Erythroblast (primary cell): ENCODE measurements around the gene SIX2.

Experiments
- DNase-seq, 2 experiments: peaks; one replicate each; lab custom pipeline; 2025; lab: John Stamatoyannopoulos, UW
- GATA1 ChIP-seq: IDR thresholded peaks from 2 replicates; pipeline ENCODE4 v1.6.1; 2011; ENCODE audit warnings: low read depth, mild to moderate bottlenecking, control low read depth, low read length, moderate library complexity
- POLR2A ChIP-seq: IDR thresholded peaks from 2 replicates; pipeline ENCODE4 v1.6.1; 2011; ENCODE audit warnings: mild to moderate bottlenecking, low read length

Gene SIX2

DNA sequence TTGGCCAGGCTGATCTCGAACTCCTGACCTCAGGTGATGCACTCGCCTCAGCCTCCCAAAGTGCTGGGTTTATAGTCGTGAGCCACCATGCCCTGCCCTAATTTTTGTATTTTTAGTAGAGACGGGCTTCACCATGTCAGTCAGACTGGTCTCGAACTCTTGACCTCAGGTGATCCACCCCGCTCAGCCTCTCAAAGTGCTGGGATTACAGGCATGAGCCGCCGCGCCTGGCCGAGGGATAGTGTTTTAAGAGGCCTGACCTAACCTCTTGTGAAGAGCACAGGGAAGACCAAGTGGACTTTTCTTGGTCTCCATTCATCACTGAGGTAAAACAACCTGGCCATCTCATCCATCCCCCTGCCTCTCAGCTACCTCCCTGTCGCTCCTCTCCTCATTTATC, 29.7 kb downstream of the SIX2 start:
- DNase-seq: no peak
- TF ChIP-seq POLR2A (no peak), GATA1 (no peak)

DNA sequence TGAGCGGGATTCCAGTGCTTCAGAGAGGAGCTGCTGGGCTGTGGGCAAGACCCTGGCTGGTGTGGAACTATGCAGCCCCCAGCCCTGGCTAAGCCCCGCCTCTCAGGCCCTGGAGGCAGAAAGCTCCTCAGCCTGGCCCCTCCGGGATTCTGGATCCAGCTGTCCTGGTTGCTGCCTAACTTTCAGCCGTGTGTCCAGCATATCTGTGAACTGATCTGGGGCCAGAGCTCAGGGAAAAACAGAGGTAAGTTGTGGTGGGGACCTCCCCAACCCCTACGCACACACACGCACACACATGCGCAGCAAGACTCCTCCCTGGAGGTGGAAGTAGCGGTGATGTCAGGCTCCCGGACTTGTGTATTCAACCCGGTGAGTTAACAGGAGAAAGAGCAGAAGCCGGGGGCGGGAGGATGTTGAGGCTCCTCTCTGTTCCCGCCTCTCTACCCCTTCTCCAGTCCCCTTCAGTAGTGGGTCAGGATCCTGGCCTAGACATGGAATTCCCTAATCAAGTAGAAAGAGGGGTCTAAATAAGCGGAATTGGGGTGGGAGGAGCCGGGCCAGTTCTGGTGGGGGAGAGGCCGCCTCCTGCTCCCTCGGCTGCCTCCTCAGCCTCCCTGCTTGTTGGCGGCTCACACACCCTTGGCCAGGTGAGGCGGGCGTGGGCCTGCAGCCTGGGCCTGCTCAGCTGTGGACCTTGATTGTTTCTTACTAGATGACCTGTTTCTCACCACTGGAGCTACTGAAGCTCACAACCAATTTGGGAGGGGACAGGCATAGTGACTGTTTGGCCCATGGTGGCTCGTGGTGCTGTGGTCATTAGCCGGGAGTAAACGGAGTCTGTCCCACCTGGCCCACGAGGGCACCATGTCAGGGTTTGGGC, 33.4 kb downstream of the SIX2 start:
- no peak for DNase-seq
- no peak for TF ChIP-seq GATA1
- TF ChIP-seq POLR2A: no peak

DNA sequence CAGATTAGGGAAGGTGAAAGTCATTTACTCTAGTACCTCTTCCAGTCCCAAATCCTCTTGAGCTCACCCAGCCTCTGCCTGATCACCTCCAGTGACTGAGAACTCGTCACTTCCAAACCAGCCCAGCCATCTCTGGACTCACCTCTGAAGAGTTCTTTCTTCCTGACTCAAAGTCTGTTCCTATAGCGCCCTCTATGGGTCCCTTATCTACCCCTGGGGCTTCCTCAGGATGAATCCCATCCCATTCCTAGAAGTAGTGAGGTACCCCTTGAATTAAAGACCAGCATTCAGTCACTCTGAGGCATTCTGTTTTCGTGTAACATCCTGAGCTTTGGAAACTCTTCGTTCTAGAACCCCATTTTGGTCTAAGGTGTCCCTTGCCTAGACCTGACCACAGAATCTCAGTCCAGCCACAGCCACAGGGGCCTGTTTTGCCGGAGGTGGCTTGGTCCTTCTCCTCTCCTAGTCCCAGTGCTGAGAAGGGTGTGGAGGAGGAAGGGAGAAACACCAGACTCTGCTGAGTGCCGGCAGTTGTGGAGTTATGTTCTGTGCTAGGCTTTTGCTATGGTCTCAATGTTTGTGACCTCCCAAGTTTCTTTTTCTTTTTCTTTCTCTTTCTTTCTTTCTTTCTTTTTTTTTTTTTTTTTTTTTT, 35.1 kb downstream of the SIX2 start:
- TF ChIP-seq POLR2A: no peak
- TF ChIP-seq GATA1: no peak
- peak; percentile 34 to 60 for DNase-seq

DNA sequence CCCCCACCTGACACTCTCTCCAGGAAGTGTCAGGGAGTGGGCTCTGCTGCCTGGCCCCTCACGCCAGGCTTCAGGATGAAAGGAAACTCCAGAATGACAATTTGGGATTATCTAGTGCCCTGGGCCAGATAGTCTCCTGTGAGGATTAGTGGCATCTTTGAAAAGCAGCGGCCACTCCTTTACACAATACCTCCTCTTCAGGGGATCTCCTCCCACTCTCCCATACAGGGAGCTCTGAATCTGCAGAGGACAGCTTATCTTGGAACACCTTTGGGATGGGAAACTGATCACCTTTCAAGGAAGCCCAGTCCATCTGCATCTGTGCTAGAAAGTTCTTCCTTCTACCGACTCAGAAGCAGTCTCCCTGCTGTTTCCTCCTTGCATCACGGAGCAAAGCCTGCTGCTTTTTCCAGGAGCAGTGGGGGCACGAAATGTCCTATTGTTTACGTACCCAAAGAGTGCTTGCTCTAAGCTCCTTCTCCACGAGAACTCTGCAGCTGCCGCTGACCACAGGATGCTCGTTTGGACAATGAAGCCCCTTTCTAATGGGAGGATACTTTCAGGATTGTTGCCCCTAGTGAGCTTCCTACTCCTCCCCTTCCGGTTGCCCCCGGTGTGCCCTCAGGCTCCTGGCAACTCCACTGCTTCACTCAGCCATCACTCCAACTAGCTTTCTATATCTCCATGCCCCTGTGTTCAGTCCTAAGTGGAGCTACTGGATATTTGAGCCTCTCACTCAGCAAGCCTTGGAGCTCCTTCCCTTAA, 36.3 kb downstream of the SIX2 start:
- DNase-seq: no peak

DNA sequence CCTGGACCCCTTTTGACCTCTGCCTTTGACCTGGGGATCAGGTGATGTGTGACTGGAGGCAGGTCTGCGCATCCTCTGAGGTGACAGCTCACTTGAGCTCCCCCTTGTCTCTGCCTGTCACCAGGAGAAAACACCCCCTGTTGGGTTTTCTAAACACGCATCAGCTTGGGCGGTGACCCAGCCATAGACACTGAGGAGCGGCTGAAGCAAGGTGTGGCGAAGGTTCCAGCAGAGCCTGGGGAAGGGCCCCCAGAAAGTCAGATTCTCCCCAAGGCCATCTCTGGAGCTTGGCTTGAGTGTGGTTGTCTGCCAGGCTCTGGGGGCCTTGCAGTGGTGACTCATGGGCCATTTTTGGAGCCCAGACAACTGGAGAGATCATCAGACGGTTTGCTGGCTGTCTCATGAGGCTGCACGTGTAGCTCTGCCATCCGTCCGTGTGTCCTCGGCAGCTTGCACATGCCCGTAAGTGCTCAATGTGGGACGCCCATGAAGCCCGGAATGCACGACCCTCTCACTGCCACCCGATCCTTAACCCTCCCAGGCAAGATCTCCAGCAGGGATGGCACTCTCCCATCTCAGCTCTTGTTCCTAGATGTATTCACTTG, 38.3 kb downstream of the SIX2 start:
- no peak for TF ChIP-seq GATA1
- TF ChIP-seq POLR2A: no peak
- DNase-seq: no peak

More for the DNA sequence above, 36.3 kb downstream of the SIX2 start:
- TF ChIP-seq GATA1 (no peak), POLR2A (no peak)

DNA sequence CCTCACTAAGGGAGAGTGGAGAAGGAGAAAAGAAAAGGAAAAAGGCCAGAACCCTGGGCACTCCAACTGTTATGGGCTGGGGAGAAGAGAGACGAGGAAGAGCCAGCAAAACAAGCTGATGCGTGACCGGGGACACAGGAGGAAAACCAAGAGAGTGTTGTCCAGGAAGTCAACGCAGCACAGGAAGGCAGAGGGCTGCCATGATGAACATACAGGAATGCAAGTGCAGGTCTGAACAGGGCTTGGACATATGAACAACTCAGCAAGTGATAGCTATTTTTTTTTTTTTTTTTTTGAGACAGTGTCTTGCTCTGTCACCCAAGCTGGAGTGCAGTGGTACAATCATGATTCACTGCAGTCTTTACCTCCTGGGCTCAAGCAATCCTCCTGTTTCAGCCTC, 39.3 kb downstream of the SIX2 start:
- no peak for DNase-seq
- TF ChIP-seq GATA1 (no peak), POLR2A (no peak)

DNA sequence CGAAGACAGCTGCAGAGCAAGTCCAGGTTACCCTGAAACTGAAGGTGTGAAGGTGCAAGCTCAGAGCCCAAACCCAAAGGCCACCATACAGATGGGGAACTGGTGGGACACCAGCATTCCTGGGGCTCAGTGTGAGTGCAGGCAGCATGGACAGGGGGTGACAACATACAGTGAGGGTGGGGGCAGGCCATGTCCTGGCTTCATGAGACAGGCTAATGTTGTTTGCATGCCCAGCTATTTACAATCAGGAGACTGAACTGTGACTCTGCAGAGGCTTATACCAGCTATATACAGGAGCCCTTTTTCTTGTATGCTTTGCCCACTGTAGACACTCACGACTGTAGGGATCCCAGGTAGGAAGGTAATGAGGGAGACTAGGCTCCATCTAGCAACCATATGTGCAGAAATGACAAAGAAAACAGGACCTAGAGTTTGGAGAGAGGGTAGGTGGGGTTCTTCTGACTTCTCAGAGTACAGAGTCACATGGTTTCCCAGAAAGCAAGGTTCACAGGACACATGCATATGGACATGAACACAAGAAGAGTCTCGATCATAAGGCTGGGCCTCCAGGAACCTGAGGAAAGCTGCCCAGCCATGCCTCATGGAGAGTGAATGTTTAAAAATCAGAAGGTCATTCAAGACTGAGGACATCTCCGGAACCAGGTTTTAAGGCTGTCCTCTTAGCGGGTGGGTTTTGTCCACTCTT, 41.4 kb downstream of the SIX2 start:
- no peak for DNase-seq
- TF ChIP-seq POLR2A: no peak
- no peak for TF ChIP-seq GATA1

DNA sequence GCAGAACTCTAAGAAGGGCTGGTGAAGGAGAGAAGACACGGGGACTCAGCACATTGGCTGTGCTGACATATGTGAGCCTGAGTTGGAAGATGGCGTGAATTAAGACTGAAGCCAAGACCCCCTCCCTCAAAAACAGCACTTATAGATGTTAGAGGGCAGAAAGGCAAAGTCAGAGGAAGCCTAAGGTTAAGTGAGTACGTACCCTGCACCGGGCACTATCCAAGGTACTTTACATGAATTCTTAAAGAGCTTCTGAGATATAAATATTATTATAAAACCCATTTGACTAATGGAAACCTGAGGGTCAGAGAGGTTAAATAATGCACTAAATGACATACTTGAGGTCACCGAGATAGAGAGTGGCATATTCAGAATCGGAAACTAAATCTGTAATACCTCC, 42.2 kb downstream of the SIX2 start:
- DNase-seq: no peak
- no peak for TF ChIP-seq GATA1
- no peak for TF ChIP-seq POLR2A

DNA sequence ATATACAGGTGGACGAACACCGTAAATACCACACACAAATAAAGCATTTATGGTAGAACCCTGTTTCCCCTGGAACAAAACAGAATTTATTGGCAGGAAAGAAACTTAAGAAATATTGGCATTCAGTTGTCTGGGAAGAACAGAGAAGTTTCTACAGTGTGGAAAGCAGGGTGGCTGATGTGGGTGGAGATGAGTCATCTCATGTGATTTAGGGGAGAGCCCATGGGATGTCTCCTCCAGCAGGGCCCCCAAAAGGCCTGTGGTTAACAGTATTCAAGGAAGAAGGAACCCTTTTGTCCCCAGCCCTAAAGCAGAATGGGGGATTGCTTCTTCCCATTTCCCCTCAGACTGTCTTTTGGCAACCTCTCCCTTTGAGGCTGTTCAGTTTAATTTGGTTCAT, 43.6 kb downstream of the SIX2 start:
- TF ChIP-seq POLR2A: no peak
- no peak for TF ChIP-seq GATA1
- DNase-seq: no peak

DNA sequence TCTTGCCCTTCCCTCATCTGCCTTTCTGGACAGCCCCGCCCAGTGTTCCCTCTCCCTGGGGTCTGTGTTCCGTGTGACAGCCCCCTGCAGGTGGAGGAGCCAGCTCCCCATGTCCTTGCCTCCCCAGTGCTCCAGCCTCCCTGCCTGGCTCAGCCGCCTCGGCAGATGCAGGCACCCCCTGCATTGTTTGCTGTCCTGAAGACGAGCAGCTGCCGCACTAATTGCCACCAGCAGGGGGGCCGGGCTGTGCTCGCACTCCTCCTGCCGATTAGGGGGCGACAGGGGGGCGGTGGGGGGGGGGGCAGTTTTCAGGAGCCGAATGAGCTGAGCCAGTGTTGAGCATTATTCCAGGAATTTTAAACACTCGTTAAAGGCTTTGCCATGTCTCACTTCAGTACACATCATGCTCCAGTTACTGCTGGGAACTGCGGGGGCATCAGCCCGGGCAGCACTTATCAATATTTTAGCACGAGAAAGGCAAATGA, 44.5 kb downstream of the SIX2 start:
- TF ChIP-seq POLR2A: no peak
- no peak for TF ChIP-seq GATA1
- DNase-seq: no peak

DNA sequence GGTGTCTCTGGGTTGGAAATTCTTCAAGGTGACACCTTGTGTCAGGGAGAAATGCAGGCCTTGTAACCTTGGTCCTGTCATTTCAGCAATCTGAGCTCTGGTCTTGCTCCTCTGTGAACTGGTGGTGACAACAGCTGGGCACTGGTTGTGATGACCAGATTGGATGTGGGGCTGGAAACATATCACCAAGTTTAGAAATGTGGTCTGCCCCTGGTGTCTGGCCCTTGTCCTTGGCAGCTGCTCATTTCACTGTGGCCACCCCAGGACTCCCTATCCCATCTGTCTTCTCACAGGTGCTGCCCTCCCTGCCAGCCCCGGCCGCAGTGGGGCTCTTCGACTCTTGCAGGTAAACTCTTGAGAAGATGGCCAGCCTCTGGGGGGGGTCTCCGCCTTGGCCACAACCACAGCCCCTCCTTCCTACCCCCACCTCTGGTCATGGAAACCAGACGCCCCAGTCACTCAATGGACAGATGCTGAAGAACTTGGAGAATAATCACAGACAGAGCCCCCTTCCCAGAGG, 47.0 kb downstream of the SIX2 start:
- no peak for TF ChIP-seq GATA1
- DNase-seq: no peak

DNA sequence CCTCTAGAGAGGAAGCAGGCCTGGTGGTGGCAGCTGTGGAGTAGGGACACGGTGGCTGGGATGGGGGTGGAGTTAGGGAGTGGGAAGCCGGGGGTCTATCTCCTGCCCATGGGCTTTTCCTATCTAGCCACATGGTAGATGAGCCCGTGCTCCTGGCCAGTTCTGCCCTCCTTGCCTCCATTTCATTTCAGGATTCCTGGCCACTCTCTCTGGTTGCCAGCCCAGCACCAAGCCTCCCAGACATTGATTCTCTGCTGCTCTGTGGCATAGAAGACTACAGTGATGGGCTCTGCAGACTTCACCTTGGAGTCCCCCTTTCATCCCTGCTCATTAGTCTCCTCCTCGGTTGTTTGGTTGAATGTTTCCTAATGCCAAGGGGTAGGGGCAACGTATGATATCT, 48.4 kb downstream of the SIX2 start:
- no peak for DNase-seq
- TF ChIP-seq GATA1: no peak
- no peak for TF ChIP-seq POLR2A
